HG03066 (cell line): Measurements from ENCODE around the gene QSOX1.

ENCODE experiments used
- ATAC-seq: cut with Tn5 transposase; IDR thresholded peaks from one replicate; pipeline ENCODE4 v1.9.1; 2021; ENCODE audit warnings: low read depth; ENCODE audit not compliant: unreplicated experiment

Gene QSOX1

DNA sequence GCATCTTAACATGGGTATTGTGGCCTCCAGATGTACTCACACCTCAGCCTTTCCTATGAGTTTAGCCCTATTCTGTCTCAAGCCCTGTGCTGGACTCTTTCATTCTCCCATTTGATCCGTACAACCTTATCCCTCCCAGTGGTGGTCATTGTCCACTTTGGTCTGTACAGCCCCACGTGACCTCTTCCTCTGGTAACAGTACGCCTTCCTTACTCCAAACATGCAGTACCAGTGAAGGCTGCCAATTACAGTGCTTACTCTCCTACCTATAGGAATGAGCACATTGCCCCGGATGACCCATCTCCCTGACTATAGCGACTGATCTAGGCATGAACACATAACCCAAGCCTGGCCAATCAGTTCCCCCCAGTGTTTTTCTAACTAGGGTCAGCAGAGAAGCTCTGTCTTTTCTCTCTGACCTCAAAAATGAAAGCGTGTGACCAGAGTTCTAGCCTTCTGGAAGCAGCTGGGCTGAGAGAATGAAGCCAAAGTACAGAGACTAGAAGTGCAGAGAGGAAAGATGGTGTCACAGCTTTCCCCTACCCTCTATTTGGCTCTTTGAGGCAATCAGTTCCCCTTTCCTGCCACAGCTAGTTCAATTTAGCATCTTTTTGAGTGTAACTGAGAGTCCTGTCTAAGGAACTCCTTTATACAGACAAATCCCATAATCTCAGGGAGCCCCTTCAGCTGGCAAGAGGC lies 9.9 kb upstream of the QSOX1 start:
- no peak for ATAC-seq

DNA sequence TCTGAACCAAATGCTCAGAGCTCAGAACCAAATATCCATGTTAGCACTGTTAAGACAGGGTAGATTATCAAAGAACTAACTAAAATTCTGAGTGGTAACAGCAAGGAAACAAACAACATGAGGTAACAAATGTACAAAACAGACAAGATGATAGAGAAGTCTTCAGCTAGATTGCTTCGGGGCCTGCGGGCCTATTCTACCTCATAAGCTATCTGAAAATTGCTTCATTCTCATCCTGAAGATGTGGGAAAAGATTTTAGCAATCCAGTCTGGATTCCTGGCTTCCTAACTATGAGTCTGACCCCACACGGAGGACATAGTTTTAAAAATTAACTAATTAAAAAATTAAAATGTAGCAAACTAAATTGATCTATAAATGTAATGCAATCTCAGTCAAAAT lies 9.2 kb upstream of the QSOX1 start:
- no peak for ATAC-seq

DNA sequence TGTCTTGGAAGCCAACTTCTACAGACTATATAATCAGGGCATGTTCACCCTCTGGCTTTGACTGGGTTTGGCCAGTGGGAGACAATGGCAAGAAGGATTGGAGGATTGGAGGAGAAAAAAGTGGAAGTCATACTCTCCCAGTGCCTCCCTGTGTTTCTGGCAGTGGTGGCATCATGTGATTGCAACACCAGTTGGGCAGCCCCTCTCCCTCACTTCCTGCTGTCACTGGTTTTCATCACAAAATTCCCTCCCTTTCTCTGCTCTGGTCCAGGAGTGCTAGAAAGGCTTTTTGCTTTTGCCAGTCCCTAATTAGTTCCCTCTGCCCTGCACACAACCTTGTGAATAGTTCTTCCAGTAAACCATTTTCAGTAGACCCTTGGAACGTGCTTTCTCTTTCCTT lies 3.7 kb upstream of the QSOX1 start:
- no peak for ATAC-seq

DNA sequence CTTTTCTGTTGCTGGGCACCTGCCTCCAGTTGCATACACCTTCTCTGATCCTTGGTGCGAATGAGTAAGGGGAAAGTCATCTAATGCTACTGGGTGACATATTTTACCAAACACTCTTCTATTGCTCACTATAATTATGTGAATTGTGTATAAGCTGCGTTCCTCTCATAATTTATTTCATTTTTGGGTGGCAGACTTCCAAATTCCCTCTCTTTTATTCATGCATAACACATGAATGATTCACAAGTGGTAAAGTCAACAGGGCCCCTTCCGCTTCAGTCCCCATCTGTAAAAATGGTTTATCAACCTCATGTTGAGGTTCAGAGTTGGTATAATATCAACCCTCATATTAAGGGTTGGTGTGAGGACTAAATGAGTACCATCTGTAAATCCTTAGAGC lies 3.2 kb upstream of the QSOX1 start:
- ATAC-seq, result no peak

DNA sequence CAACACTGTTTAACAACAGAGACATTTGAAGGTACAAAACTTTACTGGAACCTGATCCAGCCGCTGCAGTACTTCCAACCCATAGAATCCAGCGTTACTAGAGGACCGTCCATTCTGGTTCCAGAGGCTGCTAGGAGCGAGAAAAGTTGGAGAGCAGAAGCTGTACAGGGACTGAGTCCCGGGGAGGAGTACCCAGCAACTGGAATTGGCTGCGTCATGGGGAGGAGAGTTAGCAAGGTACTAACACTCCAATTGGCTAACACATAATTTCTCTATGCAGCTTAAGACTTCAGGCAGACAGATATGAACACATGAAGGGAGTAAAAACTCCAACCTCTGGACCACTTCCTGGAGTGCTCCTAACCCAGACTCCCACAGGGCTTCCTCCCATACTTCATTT lies 2.1 kb upstream of the QSOX1 start:
- ATAC-seq, result no peak

DNA sequence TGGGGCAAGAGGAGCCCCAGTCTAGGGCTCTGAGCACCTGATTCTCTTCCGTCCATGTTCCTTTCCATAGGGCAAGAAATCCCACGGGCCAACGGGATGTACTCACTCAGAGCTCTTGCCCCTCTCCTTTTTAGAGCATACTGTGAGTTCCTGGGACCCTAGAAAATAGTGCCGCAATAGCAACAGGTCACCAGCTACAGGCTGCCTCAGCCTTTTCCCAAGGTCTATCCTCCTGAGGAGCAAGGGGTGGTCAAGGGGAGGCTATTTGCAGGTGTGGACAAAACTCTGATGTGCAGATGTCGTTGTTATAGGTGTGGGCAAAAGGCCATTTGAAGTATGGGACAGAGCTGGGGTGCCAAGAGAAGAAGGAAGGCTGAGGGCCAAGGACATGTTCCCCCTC lies 1.6 kb upstream of the QSOX1 start:
- ATAC-seq, result no peak

GRCh38 chr1:180154003-180154324 lies 705 bp upstream of the QSOX1 start:
- ATAC-seq, result peak; percentile 1

DNA sequence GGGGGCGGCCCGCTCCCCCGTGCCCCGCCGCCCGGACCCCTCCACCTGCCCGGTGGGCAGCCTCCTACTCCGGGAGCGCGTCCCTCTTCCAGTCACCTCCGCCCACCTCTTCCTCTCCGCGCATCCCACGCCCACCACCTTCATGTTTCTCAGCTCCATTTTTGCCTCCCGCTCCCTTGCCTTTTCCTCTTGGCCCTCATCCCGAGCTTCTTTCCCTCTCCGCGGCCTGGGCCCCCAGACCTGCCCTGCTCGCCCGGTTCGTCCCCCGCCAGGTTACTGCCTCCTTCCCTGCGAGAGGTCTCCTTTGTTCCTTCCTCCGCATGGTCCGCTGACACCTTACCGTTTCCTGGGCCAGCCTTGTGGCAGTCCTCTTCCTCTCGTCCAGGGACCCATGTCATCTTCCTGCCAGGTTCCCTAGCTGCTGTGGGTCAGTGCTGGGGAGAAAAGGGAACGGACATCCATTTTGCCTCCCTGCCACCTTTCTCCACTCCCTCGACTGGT lies 563 bp downstream of the QSOX1 start:
- ATAC-seq, result peak; percentile 9

DNA sequence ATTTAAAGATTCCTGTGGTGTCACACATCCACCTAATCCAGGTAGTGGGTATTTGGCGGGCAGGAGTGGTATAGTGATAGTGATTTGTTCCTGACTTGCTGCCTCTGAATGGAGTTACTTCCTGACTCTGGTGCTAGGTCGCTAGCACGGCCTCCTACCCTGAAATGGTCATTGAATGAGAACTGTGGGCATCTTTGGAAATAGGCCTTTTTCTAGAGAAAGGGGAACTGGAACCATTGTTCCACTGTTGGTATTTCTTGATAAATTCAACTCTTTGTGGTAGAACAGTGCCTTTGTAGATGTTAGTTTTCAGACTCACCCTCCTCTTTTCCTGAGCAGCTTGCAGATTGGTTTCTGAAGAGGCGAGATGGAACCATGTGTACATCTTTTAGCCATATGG lies 1.5 kb downstream of the QSOX1 start:
- no peak for ATAC-seq

- ATAC-seq, result no peak
Observed at GRCh38 chr1:180156631-180157091, 2.0 kb downstream of the QSOX1 start.

DNA sequence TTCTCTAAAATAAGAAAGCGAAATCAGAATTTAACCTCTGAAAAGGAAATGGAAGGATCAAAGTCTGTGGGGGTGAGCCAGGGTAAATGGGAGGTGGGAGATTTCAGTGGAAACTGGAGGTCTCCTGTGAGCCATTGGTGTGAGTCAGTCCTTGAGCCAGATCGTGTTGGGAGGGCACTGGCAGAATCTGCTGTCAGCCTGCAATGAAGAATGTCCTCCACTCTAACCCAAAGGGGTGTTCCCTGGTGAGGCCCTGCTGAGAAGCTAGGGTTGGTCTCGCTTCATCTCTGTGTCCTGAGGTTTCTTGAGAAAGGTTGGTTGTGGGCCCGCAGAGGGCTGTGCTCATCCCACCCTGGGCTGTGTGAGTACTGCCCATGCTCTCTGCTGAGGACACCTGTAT lies 2.4 kb downstream of the QSOX1 start:
- no peak for ATAC-seq

- ATAC-seq, result no peak
Observed at GRCh38 chr1:180157576-180158057, 2.9 kb downstream of the QSOX1 start.

DNA sequence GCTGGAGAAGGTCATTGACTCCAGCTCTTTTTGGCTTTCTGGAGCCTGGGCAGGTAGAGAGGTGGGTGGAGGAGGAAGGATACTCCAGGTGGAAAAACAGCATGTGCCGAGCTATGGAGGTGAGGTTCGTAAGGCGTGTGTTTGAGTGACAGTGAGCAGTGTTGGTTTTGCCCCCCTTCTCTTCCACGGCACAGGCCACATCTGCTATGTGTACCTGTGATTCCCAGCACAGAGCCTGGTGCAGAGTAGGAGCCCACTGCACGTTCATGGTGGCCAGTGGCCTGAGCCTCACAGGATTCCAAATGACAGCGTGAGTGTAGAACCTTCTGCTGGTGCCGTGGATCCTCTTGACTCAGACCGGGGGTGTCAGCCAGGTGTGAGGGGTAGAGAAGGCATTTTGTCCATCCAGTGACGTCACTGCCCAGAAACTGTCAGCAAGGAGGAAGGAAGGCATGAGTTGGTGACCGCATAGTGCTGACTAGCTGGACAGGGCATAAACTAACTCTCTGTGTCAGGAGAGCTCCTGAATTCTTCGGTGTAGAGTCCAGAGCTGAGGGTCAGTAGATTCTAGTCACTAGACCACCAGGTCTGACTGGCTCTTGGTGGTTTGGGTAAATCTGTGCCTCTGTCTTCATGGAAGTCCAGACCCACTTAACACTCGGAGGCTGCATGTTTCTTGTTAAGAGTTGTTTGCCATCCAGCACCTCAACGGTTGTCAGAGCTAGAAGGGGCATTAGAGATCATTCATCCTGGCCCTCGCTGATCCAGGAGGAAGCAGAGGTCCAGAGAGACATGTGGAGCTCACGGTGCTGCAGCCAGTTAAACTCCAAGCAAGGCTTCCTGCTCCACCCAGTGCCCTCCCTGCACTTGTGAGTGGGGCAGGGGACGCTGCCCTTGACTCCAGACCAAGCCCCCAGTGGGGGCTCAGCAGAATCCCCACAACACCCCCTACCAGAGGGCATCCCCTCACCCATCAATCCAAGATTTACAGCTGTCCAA lies 3.8 kb downstream of the QSOX1 start:
- no peak for ATAC-seq

GRCh38 chr1:180160357-180160756 lies 5.7 kb downstream of the QSOX1 start:
- ATAC-seq, result no peak

- ATAC-seq, result no peak
Observed at GRCh38 chr1:180163041-180163440, 8.4 kb downstream of the QSOX1 start.

GRCh38 chr1:180165096-180165495 lies 10.4 kb downstream of the QSOX1 start:
- ATAC-seq, result no peak

- no peak for ATAC-seq
Observed at GRCh38 chr1:180165509-180166435, 11.1 kb downstream of the QSOX1 start.

DNA sequence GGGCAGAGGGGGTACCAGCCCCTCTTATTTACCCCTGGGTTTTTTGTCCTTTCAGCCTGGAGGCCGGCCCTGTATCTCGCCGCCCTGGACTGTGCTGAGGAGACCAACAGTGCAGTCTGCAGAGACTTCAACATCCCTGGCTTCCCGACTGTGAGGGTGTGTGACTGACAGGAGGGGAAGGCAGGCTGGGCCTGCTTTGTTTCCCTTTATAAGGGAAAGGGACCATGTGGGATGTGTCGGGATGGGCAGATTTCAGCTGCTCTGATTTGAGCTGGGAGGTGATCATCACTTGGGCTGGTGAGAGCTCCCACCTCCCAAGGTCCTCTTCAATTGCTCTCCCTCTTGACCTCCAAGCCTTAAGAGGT lies 11.7 kb downstream of the QSOX1 start:
- ATAC-seq, result no peak

DNA sequence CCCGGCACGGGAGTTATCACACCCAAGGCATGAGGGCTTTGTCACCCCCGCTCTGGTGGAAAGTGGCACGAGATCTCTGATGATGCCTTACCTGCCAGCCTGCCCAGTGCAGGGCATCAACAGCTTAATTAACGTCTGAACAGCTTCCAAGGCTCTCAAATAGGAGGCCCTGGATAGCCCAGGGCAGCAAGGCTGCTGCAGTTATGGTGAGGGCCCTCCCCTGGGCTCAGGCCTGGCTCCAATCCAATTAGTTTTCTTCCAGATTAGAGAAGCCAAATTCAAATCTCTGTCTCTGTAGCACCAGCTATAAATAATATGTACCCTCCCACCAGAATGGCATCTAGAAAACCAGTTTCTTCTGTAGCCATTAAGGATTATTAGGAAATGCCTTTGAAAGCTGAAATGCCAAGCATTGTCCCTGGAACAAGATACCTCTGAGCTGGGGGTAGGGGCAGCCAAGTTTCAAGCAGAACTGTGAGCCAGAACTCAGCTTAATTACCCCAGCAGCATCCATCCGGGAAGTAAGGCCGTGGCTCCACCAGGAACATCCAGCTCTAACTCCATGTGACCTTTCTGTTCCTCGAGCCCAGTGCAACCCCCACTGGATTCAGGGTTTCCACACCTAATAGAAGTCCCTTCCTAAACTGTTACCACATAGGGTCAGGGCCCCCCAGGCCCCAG lies 12.5 kb downstream of the QSOX1 start:
- no peak for ATAC-seq
